OCI-M2 (cell line): Measurements from ENCODE around the gene PSD2.

ENCODE experiments used
- DNase-seq: peaks from one replicate; lab custom pipeline; 2025; ENCODE audit not compliant: unreplicated experiment; lab: John Stamatoyannopoulos, UW

Gene PSD2

DNA sequence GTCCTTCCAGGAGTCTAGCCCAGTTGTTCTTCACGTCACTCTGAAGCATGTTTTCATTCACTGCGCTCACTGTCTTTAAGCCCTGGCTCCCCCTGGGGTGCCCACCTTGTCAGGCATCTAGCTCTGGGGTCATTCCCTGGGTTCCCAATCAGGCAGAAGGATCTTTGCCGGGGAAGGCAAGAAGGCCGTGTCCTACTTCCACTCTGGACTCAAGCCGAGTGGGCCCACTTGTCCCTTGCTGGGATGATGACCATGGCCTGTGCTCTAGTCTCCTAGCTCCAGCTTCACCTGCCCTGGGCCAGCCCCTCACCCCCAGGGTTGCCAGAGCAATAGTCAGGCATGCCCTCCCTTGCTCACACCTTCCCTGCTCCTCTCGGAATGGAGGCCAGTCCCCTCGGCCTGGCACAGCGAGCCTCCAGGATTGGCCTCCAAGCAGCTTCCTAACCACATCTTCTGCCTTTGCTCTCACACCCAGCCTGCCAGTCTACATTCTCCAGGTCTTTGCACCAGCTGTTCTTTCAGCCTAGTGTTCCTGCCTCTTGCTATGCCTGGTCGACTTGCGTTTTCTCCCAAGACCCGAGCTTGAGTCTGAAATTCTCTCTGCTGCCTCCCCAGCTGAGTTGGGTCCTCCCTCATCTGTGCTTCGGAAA, 32.2 kb upstream of the PSD2 start:
- DNase-seq, result no peak

DNA sequence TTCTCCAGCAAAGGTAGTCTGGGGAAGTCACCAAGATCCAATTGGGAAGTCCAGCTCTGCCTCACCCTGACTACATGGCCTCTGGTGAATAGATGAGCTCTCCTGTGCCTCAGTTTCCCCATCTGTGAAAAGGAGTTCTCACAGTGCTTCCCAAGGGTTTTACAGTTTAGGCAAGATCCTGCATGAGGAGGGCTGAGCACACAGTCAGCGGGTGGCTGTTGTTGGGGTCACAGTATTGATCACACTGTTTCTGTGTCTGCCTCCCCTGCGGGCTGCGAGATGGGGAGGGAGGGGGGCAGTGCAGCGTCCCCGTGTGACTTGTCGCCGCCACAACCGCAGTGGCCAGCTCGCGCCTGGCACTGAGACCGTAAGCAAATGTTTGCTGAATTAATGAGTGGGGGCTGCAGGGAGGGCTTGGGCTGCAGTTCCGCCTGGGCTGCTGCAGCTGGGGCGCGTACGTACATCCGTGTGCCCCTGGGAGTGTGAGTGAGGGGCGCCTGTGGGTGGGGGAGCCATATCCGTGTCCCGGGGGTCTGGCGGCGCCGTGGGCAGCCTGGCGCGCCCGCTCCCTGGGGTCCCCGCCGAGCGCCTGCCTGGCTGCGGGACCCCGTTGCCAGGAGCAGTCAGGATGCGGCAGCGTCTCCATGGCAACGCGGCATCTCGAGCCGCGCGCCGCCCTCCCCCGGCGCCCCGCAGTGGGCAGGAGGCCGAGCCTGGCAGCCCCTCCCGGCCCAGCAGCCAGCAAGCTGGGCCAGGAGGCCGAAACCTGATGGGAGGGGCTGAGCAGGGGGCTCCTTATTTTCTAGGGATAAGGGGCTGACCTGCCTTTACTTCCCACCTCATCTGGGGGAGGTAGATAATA, 31.4 kb upstream of the PSD2 start:
- DNase-seq, result no peak

DNA sequence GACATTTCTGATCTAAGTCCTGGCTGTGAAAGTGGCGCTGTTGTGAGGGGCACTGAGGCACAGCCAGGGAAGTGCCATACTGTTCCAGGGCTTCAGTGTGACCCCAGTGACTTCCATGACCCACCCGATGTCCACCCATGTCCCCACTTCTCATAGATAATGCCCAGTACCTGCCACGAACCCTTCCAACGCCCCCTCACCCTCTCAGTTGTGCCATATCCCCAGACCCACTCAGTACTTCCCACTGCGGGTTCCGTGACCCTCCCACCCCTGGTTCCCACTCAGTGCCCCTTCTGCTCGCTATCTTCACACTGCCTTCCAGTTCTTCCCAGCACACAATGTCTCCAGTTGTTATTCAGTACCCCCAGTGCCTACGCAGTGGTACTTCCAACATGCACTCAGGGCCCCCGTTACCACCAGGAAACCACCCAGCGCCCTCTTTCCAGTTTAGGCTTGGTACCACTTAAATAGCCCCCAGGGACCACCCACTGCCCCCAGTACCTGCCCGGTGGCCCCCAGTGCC, 30.7 kb upstream of the PSD2 start:
- DNase-seq, result no peak

DNA sequence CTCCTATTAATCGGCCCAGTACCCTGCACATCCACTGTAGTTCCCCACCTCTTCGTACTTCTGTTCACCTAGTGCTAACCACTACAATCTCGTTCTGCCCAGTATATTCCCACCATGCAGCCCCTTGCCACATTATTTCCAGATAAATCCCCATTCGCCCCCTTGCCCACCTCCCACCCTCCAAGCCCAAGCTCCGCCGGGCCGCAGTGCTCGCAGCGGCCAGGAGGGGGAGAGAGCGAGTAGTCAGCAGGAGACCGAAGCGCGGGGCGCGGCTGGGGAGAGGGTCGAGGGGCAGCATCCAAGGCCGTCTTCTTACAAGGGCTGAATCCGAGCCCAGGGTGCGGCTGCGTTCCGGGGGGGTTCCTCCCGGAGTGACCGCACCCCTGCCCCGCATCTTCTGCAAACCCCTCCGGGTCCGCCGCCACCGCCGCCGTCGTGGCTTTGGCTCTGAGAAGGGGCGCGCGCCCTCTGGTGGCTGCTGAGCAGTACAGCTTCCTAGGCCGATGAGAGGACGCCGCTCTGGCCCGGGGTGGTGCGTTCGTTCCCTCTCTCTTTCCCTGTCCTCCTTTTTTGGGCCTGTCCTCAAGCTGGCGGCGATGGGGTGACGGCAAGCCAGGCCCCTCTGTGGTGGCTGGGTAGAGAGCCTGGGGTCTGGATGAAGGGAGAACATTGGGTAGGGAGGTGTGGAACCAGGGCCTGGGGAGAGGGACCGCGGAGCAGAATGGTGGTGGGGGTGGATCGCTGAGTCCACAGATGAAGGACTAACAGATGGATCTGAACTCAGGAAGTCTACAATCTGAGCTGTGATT, 30.0 kb upstream of the PSD2 start:
- DNase-seq, result peak; percentile 9

DNA sequence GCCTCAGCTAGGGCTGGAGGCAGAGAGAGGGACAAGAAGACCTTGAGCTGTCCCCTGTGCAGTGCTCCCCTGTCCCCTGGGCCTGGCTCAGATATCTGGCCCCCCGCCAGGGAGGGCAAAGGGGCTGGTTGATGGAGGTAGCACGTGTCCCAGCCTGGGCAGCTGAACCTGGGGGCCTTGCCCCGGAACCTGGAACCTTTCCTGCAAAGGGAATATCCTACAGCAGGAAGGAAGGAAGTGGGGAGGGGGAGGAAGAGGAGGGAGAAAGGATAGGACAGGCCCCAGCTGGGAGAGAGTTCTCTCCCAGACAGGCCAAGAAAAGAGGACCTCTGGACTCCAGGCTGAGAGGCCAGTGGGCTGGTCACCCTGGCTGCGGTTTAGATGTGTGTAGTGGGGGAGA, 27.6 kb upstream of the PSD2 start:
- DNase-seq, result no peak

DNA sequence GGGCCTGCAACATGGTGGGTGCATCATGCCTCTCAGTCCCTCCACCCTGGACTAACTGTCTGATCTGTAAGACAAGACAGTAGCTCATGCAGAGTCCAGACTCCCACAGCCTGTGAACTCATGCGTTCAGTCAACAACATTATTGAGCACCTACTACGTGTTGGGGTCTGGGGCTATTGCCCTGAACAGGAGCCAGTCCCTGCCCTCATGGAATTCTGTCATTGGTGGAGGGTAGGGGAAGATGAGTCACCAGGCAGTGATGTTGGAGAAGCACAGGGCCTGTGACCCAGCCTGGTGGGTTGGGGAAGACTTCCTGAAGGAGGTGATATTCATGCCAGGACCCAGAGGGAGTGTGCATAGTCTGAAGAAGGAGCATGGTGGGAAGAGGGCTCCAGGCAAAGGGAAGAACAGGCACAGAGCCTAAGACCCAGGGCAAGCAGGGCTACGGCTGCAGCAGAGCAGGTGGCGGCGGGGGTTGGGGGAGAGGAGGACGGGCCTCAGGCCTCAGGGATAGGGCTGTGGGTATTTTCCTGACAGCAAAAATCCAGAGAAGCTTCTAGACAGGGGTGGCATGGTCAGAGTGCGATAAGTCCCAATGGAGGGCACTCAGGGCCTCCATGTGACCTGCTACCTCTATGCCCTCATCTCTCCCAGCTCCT, 26.7 kb upstream of the PSD2 start:
- no peak for DNase-seq

DNA sequence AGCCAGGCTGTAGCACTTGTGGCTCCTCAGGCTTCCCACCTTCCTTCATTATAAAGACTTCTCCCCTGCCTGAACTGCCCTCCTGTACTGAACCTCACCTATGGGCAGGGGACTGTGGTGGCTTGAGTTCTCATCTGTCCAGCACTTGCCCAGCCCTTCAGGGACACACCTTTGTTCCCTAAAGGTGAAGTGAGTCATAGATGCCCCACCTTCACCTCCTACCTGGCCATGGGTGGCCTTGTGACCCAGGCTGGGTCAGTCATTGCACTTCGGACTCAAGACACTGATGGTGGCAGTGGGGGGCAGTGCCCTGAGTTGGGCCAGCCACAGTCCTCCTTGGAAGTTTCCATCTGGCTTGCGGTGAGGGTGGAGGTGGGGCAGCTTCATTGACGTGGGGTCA, 26.1 kb upstream of the PSD2 start:
- DNase-seq, result no peak

DNA sequence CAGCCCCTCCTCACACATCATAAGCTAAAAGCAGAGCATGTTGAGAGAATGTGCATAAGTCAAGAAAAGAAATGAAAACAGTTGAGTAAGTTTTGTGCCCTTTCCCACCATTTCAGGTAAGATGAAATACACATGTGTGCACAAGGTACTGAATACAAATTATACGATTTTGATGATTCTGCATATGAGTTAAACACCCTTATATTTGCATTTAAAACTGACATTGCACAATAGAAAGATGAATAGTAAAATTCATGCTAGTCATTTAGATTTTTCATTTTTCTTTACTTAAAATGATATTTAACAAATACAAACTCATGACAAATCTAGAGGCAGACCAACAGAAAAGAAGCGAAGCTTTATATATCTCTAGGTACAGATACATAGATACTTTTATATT, 24.9 kb upstream of the PSD2 start:
- DNase-seq, result no peak

DNA sequence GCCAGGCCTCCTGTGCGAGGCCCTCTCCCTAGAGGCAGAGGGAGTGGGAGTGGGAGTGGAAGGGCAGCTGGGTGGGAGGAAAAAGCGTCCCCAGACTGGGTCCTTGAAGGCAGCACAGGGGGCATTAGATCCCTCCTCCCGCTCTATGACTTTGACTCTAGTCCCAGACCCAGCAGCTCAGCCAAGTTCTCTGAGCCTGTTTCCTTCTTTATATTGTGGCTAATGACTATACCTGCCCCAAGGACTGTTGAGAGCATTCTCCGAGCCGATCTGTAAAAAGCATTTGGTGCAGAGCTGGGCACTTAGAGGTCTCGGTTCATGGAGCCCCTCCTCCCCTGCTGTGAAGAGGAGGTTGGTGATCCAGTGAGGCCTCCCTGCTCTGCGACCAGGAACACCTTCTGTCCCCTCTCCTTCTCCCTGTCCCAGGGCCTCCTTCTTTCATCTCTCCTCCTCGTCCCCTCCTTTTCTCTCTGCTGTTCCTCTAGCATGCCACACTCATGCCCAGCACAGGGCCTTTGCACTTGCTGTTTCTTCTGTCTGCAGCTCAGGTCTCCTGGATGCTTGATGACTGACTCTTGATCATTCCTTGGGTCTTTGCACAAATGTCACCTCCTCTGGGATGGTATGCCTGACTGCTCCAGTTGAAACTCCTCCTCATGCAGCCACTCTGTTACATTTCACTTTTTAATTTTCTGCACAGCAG, 23.4 kb upstream of the PSD2 start:
- no peak for DNase-seq

DNA sequence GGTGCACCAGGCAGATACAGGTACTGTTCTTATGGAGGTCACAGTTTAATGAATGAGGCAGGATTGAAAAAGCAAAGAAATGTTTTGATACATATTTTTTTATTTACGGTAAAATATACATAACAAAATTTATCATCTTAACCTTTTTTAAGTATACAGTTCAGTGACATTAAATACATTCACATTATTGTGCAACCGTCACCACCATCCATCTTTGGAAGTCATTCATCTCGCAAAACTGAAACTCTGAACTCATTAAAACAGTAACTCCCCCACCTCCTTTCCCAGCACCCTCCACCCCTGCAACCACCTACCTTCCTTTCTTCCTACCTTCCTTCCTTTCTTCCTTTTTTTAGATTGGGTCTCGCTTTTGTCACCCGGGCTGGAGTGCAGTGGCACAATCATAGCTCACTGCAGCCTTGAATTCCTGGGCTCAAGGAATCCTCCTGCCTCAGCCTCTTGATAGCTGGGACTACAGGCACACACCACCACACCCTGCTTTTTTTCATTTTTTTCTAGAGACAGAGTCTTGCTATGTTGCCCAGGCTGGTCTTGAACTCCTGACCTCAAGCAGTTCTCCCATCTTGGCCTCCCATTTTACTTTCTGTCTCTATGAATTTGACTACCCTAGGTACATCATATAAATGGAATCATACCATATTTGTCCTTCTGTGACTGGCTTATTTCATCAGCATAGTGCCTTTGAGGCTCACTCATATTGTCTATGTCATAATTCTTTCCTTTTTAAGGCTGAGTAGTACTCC, 22.5 kb upstream of the PSD2 start:
- DNase-seq, result no peak

DNA sequence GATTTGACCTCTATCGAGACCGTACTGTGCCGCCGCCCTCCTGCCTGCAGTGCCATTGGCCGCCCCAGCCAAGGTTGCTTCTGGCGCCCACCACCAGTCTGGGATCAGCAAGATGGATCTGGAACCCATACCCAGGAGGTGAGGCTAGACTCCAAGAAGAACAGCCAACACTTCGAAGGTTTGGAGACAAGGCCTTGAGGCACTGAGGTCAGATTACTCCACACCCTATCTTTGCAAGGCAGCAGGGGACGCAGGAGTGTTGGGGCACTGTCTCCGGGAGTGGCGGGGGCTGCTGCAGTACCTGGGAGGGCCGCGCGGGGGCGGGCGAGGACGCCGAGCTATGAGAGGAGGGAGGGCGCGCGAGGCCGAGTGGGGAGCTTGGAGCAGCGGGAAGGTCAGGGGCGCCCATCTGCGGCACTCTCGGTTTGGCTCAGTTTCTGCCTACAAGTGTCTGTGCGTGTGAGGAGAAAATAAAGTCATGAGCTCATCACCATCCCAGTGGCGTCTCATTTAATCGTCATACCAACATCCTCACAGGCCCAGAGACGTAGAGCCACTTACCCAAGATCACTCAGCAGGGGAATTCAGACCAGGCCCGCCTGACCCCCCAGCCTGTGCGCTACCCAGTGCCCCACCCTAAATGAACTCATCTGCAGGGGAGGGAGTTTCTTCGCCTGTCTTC, 20.5 kb upstream of the PSD2 start:
- DNase-seq, result no peak

DNA sequence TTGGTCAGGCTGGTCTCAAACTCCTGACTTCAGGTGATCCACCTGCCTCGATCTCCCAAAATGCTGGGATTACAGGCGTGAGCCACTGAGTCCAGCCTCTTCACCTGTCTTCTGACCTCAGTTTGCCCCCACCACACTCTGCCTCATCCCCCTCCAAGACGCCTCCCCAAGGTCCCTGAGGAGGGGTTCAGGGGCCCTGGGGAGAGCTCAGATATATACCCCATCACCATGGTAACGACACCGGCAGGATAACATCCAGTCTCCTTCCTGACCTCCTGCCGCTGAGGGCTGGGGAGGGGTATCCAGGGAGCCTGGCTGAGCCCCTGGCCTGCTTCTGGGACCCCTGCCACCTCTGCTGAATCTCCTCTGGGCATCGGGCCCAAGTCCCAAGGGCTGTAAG, 19.7 kb upstream of the PSD2 start:
- DNase-seq, result no peak

DNA sequence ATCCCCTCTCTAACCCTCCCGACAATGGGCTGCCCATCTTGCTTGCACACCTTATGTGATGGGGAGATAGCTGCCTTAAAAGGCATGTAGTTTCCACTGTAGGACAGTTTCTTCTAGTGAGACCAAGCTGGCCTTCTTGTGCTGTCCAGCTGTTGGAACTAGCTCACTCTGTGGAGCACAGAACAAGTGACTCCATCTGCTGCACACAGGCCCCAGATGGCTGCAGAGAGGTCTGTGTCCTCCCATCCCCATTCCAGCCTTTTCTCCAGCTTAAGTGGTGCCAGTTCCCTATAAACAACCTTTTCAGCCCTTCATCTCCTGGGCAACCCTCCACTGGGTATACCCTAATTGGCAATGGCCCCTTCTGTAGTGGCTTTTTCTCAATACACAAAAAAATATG, 18.7 kb upstream of the PSD2 start:
- no peak for DNase-seq

DNA sequence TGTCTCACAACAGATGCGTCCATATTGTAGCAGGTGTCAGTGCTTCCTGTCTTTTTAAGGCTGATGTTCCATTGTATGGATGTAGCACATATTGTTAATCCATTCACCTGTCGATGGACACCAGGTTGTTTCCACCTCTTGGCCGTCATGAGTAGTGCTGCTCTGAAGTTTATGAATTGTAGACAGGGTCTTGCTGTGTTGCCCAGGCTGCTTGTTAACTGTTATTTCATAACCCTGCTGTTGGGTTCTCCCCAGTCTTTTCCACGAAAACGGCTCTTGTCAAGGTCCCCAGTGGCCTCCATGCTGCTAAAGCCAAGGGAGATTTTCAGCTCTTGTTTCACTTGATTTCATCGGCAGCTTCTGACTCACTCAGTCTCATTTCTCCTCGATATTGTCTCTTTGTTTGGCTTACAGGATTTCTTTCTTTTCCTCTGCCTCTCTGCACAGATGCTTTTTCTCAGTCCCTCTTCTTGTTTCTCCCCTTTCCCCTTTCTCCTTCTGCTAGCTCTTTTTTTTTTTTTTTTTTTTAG, 12.1 kb upstream of the PSD2 start:
- no peak for DNase-seq

DNA sequence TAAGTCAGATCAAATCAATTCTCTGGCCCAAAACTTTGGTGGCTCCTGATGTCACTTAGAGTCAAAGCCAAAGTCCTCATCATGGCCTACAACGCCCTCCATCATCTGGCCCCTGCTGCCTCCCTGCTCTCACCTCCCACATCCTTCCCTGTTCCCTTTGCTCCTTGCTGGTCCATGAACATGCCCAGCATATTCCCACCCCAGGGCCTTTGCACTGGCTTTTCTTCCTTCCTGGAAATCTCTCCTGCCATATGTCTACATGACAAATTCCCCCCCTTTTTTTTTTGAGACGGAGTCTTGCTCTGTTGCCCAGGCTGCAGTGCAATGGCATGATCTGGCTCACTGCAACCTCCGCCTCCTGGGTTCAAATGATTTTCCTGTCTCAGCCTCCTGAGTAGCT, 11.1 kb upstream of the PSD2 start:
- DNase-seq, result no peak

DNA sequence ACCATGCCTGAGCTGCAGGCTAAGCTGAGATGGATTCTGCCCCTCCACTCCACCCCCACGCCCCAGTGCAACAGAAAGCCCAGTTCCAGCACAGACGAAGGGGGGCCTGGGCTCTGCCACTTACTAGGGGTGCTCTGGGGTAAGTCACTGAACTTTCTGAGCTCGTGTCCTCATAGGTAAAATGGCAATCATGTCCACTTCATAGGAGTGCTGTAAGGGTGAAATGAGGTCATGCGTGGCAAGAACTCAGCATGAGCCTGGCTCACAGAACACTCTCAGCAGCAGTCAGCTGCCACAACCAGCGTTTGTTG, 8.4 kb upstream of the PSD2 start:
- no peak for DNase-seq

DNA sequence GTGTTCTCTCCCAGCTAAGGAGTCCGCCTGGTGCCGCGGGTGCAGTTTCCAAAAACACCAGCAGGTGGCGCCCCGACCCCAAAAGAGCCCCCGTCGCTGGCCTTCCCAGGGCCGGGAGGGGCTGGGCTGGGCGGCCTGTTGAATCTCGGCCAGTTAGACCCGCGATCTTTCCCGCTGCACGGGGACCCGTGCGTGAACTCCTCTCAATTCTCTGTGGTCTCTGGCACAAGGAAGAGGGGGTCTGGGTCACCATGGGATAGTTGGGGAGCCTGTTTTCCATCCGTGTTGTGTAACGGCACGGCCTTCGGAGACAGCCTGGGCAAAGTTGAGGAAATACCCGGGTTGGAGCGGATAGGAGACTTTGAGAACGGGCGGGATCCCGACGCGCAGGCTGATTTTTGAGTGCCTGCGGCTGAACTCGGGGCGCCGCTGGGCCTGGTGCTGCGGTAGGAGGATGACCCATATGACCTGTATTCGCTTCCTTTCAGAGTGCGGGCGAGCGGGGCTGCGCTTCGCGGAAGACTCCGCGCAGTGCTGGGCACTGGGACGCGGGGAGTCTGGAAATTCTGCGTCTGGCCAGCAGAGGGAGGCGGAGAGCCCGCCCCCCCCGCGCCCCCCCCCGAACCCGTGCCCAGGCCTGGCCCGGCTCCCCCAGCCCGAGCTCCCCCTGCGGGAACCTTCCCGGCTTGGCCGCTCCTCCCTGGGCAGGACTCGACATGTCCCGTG, 7.9 kb upstream of the PSD2 start:
- DNase-seq, result peak; percentile 28

DNA sequence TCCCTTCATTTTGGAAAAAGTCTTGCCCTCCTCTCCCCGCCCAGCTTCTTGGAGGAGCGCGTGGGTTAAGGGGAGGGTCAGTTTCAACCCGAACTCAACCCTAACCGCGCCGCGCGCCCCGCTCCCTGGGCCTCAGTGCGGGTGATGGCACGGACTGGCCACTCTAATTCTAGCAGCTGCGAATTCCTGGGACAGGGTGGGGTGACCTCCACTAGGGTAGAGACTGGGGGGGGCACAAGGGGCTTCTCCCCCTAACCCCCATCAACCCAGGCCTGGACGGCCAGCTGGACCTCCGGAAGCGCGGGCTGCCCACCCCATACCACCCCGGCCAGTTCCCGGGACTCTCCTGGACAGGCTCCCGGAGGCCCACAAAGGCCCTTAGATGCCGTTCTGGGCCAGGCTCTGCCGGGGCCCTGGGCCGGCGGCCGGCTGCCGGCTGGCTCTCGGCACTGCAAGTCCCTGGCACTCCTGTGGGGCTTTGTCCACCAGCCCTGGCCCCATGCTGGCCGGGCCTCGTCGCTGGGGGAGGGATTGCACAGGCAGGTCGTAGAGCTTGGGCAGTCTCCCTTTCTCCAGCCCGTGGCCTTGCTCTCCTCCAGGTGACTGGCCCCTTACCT, 7.2 kb upstream of the PSD2 start:
- DNase-seq, result no peak
